Natural killer cell (primary cell): ENCODE measurements around the gene NDUFS6. TPM values are rescaled to one million over a fixed set of nuclear protein-coding genes. Genes with fewer than 3 reads are reported as not detected.

Source experiments
- ATAC-seq, 3 donors: fragments of 150-1000 bp in 2 of 3; fragments of 200-7000 bp in 1 of 3; cut with Tn5 transposase; 1 replicate in 1 of 3; 2 replicates in 2 of 3; pipeline ENCODE4 v1.10.0; 2021; ENCODE audit warnings: mild to moderate bottlenecking in 2 of 3, moderate library complexity in 2 of 3
- DNase-seq, 2 donors: peaks; one replicate each; pipeline versions ENCODE4 v3.0.0 to v3.0.0-alpha.2; 2013 to 2021; ENCODE audit warnings: mixed read lengths in 1 of 2
- H3K27ac ChIP-seq: one replicate; pipeline ENCODE4 v1.5.1; 2013; ENCODE audit warnings: mild to moderate bottlenecking, low read length
- H3K27me3 ChIP-seq: one replicate; pipeline ENCODE4 v1.6.1; 2013; ENCODE audit warnings: low read length; ENCODE audit not compliant: control insufficient read depth, insufficient read depth
- H3K36me3 ChIP-seq: one replicate; pipeline ENCODE4 v1.6.1; 2013; ENCODE audit warnings: low read length; ENCODE audit not compliant: control insufficient read depth, insufficient read depth
- H3K4me1 ChIP-seq: one replicate; pipeline ENCODE4 v1.6.1; 2013; ENCODE audit warnings: low read length; ENCODE audit not compliant: control insufficient read depth, insufficient read depth
- H3K4me3 ChIP-seq: one replicate; pipeline ENCODE4 v1.5.1; 2013; ENCODE audit warnings: low read length
- H3K9me3 ChIP-seq: one replicate; pipeline ENCODE4 v1.6.1; 2013; ENCODE audit warnings: low read length; ENCODE audit not compliant: control insufficient read depth, insufficient read depth
- H3K27ac Mint-ChIP-seq, 2 donors: one replicate each; pipeline ENCODE4 v1.8.0; 2022; ENCODE audit warnings: mild to moderate bottlenecking in 2 of 2, mixed read lengths in 2 of 2, moderate library complexity in 1 of 2
- H3K27me3 Mint-ChIP-seq, 2 donors: one replicate each; pipeline ENCODE4 v1.8.0; 2022; ENCODE audit warnings: low read depth in 2 of 2, mixed read lengths in 2 of 2
- H3K36me3 Mint-ChIP-seq: one replicate; pipeline ENCODE4 v1.8.0; 2022; ENCODE audit warnings: mixed read lengths
- H3K4me1 Mint-ChIP-seq, 2 donors: one replicate each; pipeline ENCODE4 v1.8.0; 2022; ENCODE audit warnings: mixed read lengths in 2 of 2
- H3K4me3 Mint-ChIP-seq: one replicate; pipeline ENCODE4 v1.8.0; 2022; ENCODE audit warnings: mild to moderate bottlenecking, moderate library complexity, mixed read lengths
- H3K9me3 Mint-ChIP-seq, 2 donors: one replicate each; pipeline ENCODE4 v1.8.0; 2022; ENCODE audit warnings: mixed read lengths in 2 of 2
- CTCF ChIP-seq: fragments of 200-600 bp; IDR thresholded peaks from one replicate; pipeline ENCODE4 v1.8.0; 2022; ENCODE audit warnings: antibody characterized with exemption
- WGBS: methylation state at CpG from one replicate; pipeline ENCODE4 v1.1.7; 2013; ENCODE audit warnings: missing lambda C conversion rate; ENCODE audit not compliant: insufficient coverage; 5-methylcytosine and 5-hydroxymethylcytosine counted together
- intact Hi-C: fragments of 100-400 bp; cut with micrococcal nuclease; formaldehyde crosslinking; loops from one replicate; pipeline ENCODE4 v1.14.2; 2022
- total RNA-seq, 4 donors: library from RNA; stranded (reverse); fragments of 120-200 nt in 1 of 4; gene quantifications; one replicate each; pipeline versions ENCODE4 v1.2.3 to v1.2.4, GENCODE V29; 2013 to 2022

Gene NDUFS6
- total RNA-seq, 3 donors from 2014 or later (not counting 1 experiment from before 2014, with no cell fraction given) = 19.2 to 25.9 (median 22.5) TPM

DNA sequence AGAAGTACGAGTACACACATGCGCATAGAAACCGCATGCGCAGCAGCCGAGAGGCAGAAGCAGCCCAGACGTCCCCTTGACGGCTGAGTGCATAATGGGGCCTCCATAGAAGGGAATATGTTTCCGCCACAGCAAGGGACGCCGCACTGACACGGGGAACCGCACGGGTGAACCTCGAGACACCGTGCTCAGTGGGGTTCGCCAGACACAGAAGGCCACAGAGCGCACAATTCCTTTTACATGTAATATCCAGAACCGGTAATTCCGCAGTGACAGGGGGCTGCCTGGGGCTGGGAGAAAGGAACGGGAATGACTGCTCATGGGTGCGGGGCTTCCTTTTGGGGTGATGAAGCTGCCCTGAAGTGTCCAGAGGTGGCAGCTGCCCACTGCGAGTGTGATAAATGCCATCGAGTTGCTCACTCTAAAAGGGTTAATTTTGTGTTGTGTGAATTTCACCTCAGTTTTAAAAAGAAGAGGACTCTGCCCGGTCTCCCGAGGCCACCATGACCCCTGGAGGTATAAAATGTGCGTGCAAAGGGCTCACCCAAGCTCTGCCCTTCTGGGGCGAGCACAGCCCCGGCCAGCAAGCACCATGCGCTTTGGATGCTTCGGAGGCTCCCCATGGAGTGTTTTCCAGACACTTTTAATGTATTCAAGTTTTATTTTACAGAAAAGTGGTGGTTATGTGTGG is 31.3 kb upstream of the NDUFS6 start:
- Mint-ChIP-seq H3K27me3 (peaks cover 3 to 16% of the 10 kb centered on the region in 2 donors), H3K36me3 (no peaks in the 10 kb centered on the region), H3K9me3 (no peaks in the 10 kb centered on the region), H3K27ac (no peak overlapping the region), H3K4me1 (no peaks in the 10 kb centered on the region), H3K4me3 (no peak overlapping the region)
- Histone ChIP-seq H3K36me3 (no peaks in the 10 kb centered on the region), H3K9me3 (no peaks in the 10 kb centered on the region), H3K4me3 (no peak overlapping the region), H3K27ac (no peak overlapping the region), H3K27me3 (no peaks in the 10 kb centered on the region), H3K4me1 (no peaks in the 10 kb centered on the region)
- ATAC-seq (no peak), DNase-seq (no peak)
- intact Hi-C loops = no loop called here
- 87% methylated on average over 30 of the region's 30 CpGs for WGBS
- TF ChIP-seq CTCF = no peak

GRCh38 chr5:1770443-1770802 is 30.8 kb upstream of the NDUFS6 start:
- Mint-ChIP-seq H3K36me3 (no peaks in the 10 kb centered on the region), H3K9me3 (no peaks in the 10 kb centered on the region), H3K27ac (no peak overlapping the region), H3K4me1 (no peaks in the 10 kb centered on the region), H3K4me3 (no peak overlapping the region), H3K27me3 (peaks cover 3 to 16% of the 10 kb centered on the region in 2 donors)
- no peak for TF ChIP-seq CTCF
- Histone ChIP-seq H3K27ac (no peak overlapping the region), H3K36me3 (no peaks in the 10 kb centered on the region), H3K9me3 (no peaks in the 10 kb centered on the region), H3K4me3 (no peak overlapping the region), H3K27me3 (no peaks in the 10 kb centered on the region), H3K4me1 (no peaks in the 10 kb centered on the region)
- ATAC-seq (no peak), DNase-seq (no peak)
- intact Hi-C loops = no loop called here
- WGBS = 77% methylated on average over 6 of the region's 6 CpGs

GRCh38 chr5:1771149-1772065 is 29.8 kb upstream of the NDUFS6 start:
- Histone ChIP-seq H3K36me3 (no peaks in the 10 kb centered on the region), H3K27ac (no peak overlapping the region), H3K9me3 (no peaks in the 10 kb centered on the region), H3K4me1 (no peaks in the 10 kb centered on the region), H3K27me3 (no peaks in the 10 kb centered on the region), H3K4me3 (no peak overlapping the region)
- H3K27me3 Mint-ChIP-seq = peaks cover 3 to 16% of the 10 kb centered on the region in 2 donors
- intact Hi-C loops = no loop called here
- no peak overlapping the region for H3K4me3 Mint-ChIP-seq
- WGBS = 80% methylated on average over 20 of the region's 20 CpGs
- TF ChIP-seq CTCF = no peak
- no peak for ATAC-seq
- no peaks in the 10 kb centered on the region for H3K9me3 Mint-ChIP-seq
- no peaks in the 10 kb centered on the region for H3K4me1 Mint-ChIP-seq
- H3K27ac Mint-ChIP-seq = no peak overlapping the region
- H3K36me3 Mint-ChIP-seq = no peaks in the 10 kb centered on the region
- no peak for DNase-seq
